K562 (cell line): Measurements from ENCODE around the gene TPCN1. TPM values are rescaled to one million over a fixed set of nuclear protein-coding genes. Genes with fewer than 3 reads are reported as not detected.

ENCODE experiments used
- ATAC-seq: fragments of 200-7000 bp; cut with Tn5 transposase; 3 replicates; pipeline ENCODE4 v1.9.1; 2020; ENCODE audit warnings: moderate library complexity
- BruUV-seq: library from RNA; stranded (reverse); fragments of 400-500 nt; replicated peaks from 2 replicates; lab custom pipeline; 2021; lab: Mats Ljungman, UMichigan
- CTCF ChIA-PET: fragments of 300-600 bp; formaldehyde crosslinking; extraction: SDS; loops from one replicate; lab custom pipeline; 2021; ENCODE audit warnings: low intra/inter-chr PET ratio; lab: Yijun Ruan, JAX
- POLR2A ChIA-PET: fragments of 300-600, 350-650 bp; sonication (Branson Sonifier 250); formaldehyde crosslinking; extraction: SDS; loops from one replicate; lab custom pipeline; 2021; ENCODE audit warnings: antibody characterized with exemption, inconsistent platforms; lab: Yijun Ruan, JAX
- DNase-seq, 4 experiments: peaks; one replicate each; pipeline versions ENCODE4 v3.0.0 to v3.0.0-alpha.2; 2011 to 2018; ENCODE audit warnings: low spot score in 3 of 4, mixed read lengths in 3 of 4; ENCODE audit errors: extremely low read depth in 1 of 4
- FAIRE-seq: peaks from 2 replicates; lab custom pipeline; 2011; peaks lifted over from hg19 to GRCh38; lab: Jason Lieb, UNC
- H2AFZ ChIP-seq: 2 replicates; pipeline ENCODE4 v1.6.0; 2011; ENCODE audit warnings: low read depth, low read length, control low read depth, inconsistent platforms
- H3K27ac ChIP-seq: fragments of 200-600 bp; 3 replicates; pipeline ENCODE4 v1.8.0; 2011; ENCODE audit warnings: low read depth, mild to moderate bottlenecking, control low read depth, inconsistent platforms, low read length, moderate library complexity, mixed read lengths; ENCODE audit errors: extremely low read depth
- H3K27me3 ChIP-seq, 2 experiments: fragments of 300-600 bp in 1 of 2; 2 replicates in 1 of 2; 3 replicates in 1 of 2; pipeline versions ENCODE4 v1.6.0 to v1.8.0; 2011; ENCODE audit warnings: inconsistent platforms in 2 of 2, low read length in 2 of 2, mild to moderate bottlenecking in 1 of 2, mixed read lengths in 1 of 2, moderate library complexity in 1 of 2; ENCODE audit not compliant: control insufficient read depth in 2 of 2, insufficient read depth in 2 of 2
- H3K36me3 ChIP-seq: fragments of 300-600 bp; 3 replicates; pipeline ENCODE4 v1.8.0; 2011; ENCODE audit warnings: mild to moderate bottlenecking, low read length, inconsistent platforms; ENCODE audit not compliant: control insufficient read depth, insufficient read depth
- H3K4me1 ChIP-seq, 2 experiments: fragments of 200-600 bp in 1 of 2; replicated peaks in 1 of 2; 2 replicates in 1 of 2; 3 replicates in 1 of 2; pipeline versions ENCODE4 v1.5.1 to v1.8.0; 2011; ENCODE audit warnings: inconsistent platforms in 2 of 2, low read length in 2 of 2, mild to moderate bottlenecking in 1 of 2, mixed read lengths in 1 of 2, moderate library complexity in 1 of 2; ENCODE audit not compliant: control insufficient read depth in 2 of 2, insufficient read depth in 2 of 2
- H3K4me2 ChIP-seq: 2 replicates; pipeline ENCODE4 v1.6.1; 2011; ENCODE audit warnings: low read length, control low read depth, inconsistent platforms, mixed read lengths; ENCODE audit not compliant: insufficient read depth
- H3K4me3 ChIP-seq: fragments of 200-600 bp; sonication (generic), shearing (Covaris generic); 2 replicates; pipeline ENCODE4 v1.5.1; 2016; ENCODE audit warnings: control low read depth, inconsistent platforms
- H3K79me2 ChIP-seq: fragments of 200-600 bp; 3 replicates; pipeline ENCODE4 v1.8.0; 2011; ENCODE audit warnings: low read length, inconsistent platforms; ENCODE audit not compliant: control insufficient read depth, insufficient read depth
- H3K9ac ChIP-seq, 2 experiments: 2 replicates each; pipeline versions ENCODE4 v1.6.0 to v1.6.1; 2011; ENCODE audit warnings: low read depth in 2 of 2, low read length in 2 of 2, control low read depth in 1 of 2, inconsistent platforms in 1 of 2, mild to moderate bottlenecking in 1 of 2, mixed read lengths in 1 of 2; ENCODE audit not compliant: insufficient read depth in 1 of 2
- H3K9me1 ChIP-seq: one replicate; pipeline ENCODE4 v1.6.0; 2011; ENCODE audit warnings: inconsistent platforms, mild to moderate bottlenecking, low read length, moderate library complexity; ENCODE audit not compliant: control insufficient read depth, insufficient read depth
- H3K9me3 ChIP-seq: replicated peaks from 2 replicates; pipeline ENCODE4 v1.5.1; 2011; ENCODE audit warnings: low read depth, low read length, inconsistent platforms; ENCODE audit not compliant: control insufficient read depth, insufficient read depth
- H4K20me1 ChIP-seq: replicated peaks from 2 replicates; pipeline ENCODE4 v1.6.1; 2011; ENCODE audit warnings: low read length, inconsistent platforms, mixed read lengths; ENCODE audit not compliant: control insufficient read depth, insufficient read depth
- HLTF ChIP-seq: fragments of 450-650 bp; IDR thresholded peaks from 2 replicates; pipeline ENCODE4 v1.6.1; 2016
- KDM1A ChIP-seq, 2 experiments: fragments of 450-650 bp; IDR thresholded peaks; 2 replicates each; pipeline ENCODE4 v1.6.1; 2016; ENCODE audit warnings: mild to moderate bottlenecking in 2 of 2
- MEF2A ChIP-seq: IDR thresholded peaks from 2 replicates; pipeline ENCODE4 v1.6.1; 2011; ENCODE audit warnings: low read depth, mild to moderate bottlenecking, low read length, moderate library complexity; ENCODE audit not compliant: control insufficient read depth
- NCOA4 ChIP-seq: fragments of 450-650 bp; IDR thresholded peaks from 2 replicates; pipeline ENCODE4 v1.6.1; 2018; ENCODE audit warnings: mild to moderate bottlenecking; ENCODE audit not compliant: partially characterized antibody
- NFE2 ChIP-seq: IDR thresholded peaks from 2 replicates; pipeline ENCODE4 v1.6.1; 2014; ENCODE audit warnings: antibody characterized with exemption, low read depth
- PHF20 ChIP-seq: fragments of 450-650 bp; IDR thresholded peaks from 2 replicates; pipeline ENCODE4 v1.6.1; 2018; ENCODE audit not compliant: partially characterized antibody
- RBM25 ChIP-seq: fragments of 200-400 bp; formaldehyde crosslinking; IDR thresholded peaks from 2 replicates; pipeline ENCODE4 v1.6.1; 2018; ENCODE audit warnings: low read length, low read depth, moderate library complexity; ENCODE audit not compliant: severe bottlenecking
- SRF ChIP-seq, 2 experiments: fragments of 250-450, 450-650 bp in 1 of 2; sonication (Bioruptor Pico) in 1 of 2; sonication (generic) in 1 of 2; formaldehyde crosslinking; IDR thresholded peaks; 2 replicates each; pipeline versions ENCODE4 v1.5.0 to v1.5.1; 2020 to 2022; ENCODE audit warnings: mild to moderate bottlenecking in 1 of 2, missing genetic modification reagents in 1 of 2
- WGBS: fragments of 100-300 bp; shearing (Covaris generic); methylation state at CpG from one replicate; pipeline ENCODE4 v1.1.6; 2016; ENCODE audit warnings: low coverage, mixed read lengths; ENCODE audit not compliant: insufficient coverage; ENCODE audit errors: missing lambda C conversion rate; 5-methylcytosine and 5-hydroxymethylcytosine counted together
- in situ Hi-C: fragments of 300-500 bp; cut with MboI; formaldehyde crosslinking; loops from 4 replicates; pipeline ENCODE4 v1.15.0; 2018; ENCODE audit warnings: inconsistent platforms, mixed read lengths
- intact Hi-C: fragments of 100-400 bp; cut with micrococcal nuclease; formaldehyde crosslinking; loops from 2 replicates; pipeline ENCODE4 v1.14.2; 2022
- polyA plus RNA-seq, 8 experiments: library from polyadenylated mRNA; depleted of rRNA in 4 of 8; stranded (reverse) in 5 of 8; unstranded in 3 of 8; fragments of >200 nt; fragmentation: Nextera tagmentation in 2 of 8; fragmentation: Illumina TruSeq in 1 of 8; extraction: Ambion mirVana in 2 of 8; extraction: Trizol in 1 of 8; gene quantifications; 2 replicates each; pipeline versions ENCODE4 v1.2.1 to v1.2.3, GENCODE V29; 2011 to 2014; ENCODE audit warnings: inconsistent platforms in 1 of 8, missing spikeins in 1 of 8
- total RNA-seq, 7 experiments: library from RNA; depleted of rRNA in 6 of 7; stranded (reverse); fragments of >200 nt in 6 of 7; fragmentation: Illumina TruSeq in 2 of 7; extraction: Trizol in 2 of 7; gene quantifications; 2 replicates each; pipeline versions ENCODE4 v1.2.1 to v1.2.3, GENCODE V29; 2011 to 2021; ENCODE audit warnings: low replicate concordance in 1 of 7
- TF ChIP-seq, protein P1 (sequence below): IDR thresholded peaks from 2 replicates; pipeline ENCODE4 v1.6.1; 2011; ENCODE audit warnings: borderline replicate concordance, low read depth, mild to moderate bottlenecking, moderate library complexity, low read length; ENCODE audit not compliant: insufficient read depth, poor library complexity, severe bottlenecking
- TF ChIP-seq, protein P2 (sequence below): sonication (generic); formaldehyde crosslinking; IDR thresholded peaks from 2 replicates; pipeline ENCODE4 v1.9.0; 2022; ENCODE audit warnings: mild to moderate bottlenecking, missing genetic modification reagents

The TPCN1 gene
- total and polyA plus RNA-seq, 9 of the 15 experiments (the other 6 are each of a cell fraction or from before 2014, with no cell fraction given) = 0.80 to 23.8 (median 7.4) TPM

DNA sequence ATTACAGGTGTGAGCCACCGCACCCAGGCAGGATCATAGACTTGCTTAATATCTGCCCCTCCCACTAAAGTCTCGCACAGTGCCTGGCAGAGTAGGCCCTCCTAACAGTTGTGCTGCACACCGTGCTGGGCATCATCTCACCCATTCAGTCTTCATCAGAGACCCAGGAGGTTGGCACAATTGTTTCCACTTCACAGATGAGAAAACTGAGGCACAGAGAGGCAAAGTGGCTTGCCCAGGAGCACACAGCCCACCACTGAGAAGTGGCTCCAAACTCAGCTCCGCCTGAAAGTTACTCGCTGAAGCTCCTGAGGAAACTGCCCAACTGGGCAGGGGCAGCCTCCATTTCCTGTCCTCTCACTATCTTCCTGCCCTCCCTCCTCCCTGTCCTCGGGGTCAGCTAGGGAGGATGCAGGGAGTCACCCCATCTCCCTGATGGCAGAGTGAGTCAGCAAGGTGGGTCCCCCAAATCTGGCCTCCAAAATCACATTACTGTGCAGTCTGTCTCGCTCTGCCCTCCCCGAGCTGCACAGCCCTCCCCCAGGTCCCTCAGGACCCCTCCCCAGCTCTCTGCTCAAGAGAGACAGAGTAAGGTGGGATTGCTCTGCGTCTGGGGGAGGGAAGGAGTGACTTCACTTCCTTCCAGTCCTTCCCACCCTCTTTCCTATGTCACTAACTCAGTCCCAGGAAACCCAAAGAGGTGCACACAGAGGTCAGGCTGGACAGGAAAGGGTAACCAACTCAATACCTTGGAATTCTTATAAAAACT is 107.9 kb downstream of the TPCN1 start:
- H2AFZ ChIP-seq = no peak overlapping the region
- no peaks in the 10 kb centered on the region for H3K9me1 ChIP-seq
- peaks cover 58% of the 10 kb centered on the region; the same call in 2 of the 3 replicates for H3K36me3 ChIP-seq
- H3K4me2 ChIP-seq = no peak overlapping the region
- intact Hi-C loops = loop anchor here (5.0 kb wide), 1 partner anchor 98 kb away; no protein-coding TSS in a partner anchor
- 65% methylated on average over 9 of the region's 9 CpGs for WGBS
- H3K27me3 ChIP-seq = no peaks in the 10 kb centered on the region
- peaks cover 12% of the 10 kb centered on the region for H3K79me2 ChIP-seq
- ChIA-PET CTCF (no interaction called here), POLR2A (interaction anchor here (0.8 to 1.1 kb wide), 2 partner anchors 15 to 17 kb away, joined by 3 read pairs; no protein-coding TSS in a partner anchor)
- no peaks in the 10 kb centered on the region for H3K9me3 ChIP-seq
- FAIRE-seq = no peak
- H3K4me1 ChIP-seq = peaks cover 11 to 12% of the 10 kb centered on the region in 2 experiments; a peak in 3 of 5 replicates
- H4K20me1 ChIP-seq = no peaks in the 10 kb centered on the region
- BruUV-seq = no TSS peak
- no peak overlapping the region for H3K27ac ChIP-seq
- in situ Hi-C loops = no loop called here
- DNase-seq = no peak
- no peak overlapping the region for H3K9ac ChIP-seq
- H3K4me3 ChIP-seq = no peak overlapping the region
- no peak for ATAC-seq
- TF ChIP-seq MEF2A = no peak
- TF ChIP-seq NCOA4 = no peak
- peak; percentile 60 for TF ChIP-seq RBM25
- TF ChIP-seq, protein P1, sequence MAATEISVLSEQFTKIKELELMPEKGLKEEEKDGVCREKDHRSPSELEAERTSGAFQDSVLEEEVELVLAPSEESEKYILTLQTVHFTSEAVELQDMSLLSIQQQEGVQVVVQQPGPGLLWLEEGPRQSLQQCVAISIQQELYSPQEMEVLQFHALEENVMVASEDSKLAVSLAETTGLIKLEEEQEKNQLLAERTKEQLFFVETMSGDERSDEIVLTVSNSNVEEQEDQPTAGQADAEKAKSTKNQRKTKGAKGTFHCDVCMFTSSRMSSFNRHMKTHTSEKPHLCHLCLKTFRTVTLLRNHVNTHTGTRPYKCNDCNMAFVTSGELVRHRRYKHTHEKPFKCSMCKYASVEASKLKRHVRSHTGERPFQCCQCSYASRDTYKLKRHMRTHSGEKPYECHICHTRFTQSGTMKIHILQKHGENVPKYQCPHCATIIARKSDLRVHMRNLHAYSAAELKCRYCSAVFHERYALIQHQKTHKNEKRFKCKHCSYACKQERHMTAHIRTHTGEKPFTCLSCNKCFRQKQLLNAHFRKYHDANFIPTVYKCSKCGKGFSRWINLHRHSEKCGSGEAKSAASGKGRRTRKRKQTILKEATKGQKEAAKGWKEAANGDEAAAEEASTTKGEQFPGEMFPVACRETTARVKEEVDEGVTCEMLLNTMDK = no peak
- peak; percentile 35 for TF ChIP-seq NFE2
- TF ChIP-seq, protein P2, sequence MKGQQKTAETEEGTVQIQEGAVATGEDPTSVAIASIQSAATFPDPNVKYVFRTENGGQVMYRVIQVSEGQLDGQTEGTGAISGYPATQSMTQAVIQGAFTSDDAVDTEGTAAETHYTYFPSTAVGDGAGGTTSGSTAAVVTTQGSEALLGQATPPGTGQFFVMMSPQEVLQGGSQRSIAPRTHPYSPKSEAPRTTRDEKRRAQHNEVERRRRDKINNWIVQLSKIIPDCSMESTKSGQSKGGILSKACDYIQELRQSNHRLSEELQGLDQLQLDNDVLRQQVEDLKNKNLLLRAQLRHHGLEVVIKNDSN (CRISPR knock-in tag) = no peak
- TF ChIP-seq HLTF = no peak
- no peak for TF ChIP-seq PHF20
- peak; percentile 12 to 32; a peak in 1 of 4 replicates for TF ChIP-seq KDM1A (IDR thresholded peaks at IDR 0.05)
- TF ChIP-seq SRF (CRISPR knock-in tag; IDR thresholded peaks at IDR 0.05) = no peak
